Left hindlimb (tissue), 1 donor: ENCODE results near the gene FOXC2.
"Not testable (repeated sequence)": the region's sequence is repeated elsewhere in the genome, so short reads cannot be mapped to it uniquely, and the experiment has no call there.

Experiments
- DNase-seq: peaks from one replicate; pipeline ENCODE4 v3.0.0-alpha.2; 2018

Gene FOXC2

DNA sequence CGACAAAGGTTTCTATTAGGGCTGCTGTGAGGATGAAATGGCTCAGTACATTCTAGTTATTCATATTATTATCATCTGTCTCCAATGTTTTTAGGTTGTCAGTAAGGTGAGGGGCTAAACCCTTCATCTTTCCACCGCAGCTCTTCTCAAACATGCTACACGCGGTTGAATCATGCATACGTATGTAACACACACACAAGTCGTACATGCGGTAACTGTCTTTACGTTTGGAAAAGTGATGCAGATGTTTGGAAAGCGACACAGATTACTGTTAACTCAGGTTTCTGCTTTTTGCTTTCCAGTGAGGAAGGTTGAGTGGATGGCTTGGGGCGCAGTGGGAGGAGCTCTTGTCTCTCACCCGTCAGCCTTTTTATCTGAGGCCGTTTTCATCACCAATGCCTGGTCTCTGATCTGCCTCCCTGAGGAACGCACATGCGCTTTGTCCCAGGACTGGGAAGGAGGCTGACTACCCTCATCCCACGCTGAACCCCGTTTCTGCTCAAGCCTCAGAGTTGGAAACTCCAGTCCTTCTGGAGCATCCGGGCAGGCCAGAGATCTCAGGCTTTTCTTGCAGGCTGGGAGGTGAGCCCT is 8.6 kb downstream of the FOXC2 start:
- DNase-seq: no peak

DNA sequence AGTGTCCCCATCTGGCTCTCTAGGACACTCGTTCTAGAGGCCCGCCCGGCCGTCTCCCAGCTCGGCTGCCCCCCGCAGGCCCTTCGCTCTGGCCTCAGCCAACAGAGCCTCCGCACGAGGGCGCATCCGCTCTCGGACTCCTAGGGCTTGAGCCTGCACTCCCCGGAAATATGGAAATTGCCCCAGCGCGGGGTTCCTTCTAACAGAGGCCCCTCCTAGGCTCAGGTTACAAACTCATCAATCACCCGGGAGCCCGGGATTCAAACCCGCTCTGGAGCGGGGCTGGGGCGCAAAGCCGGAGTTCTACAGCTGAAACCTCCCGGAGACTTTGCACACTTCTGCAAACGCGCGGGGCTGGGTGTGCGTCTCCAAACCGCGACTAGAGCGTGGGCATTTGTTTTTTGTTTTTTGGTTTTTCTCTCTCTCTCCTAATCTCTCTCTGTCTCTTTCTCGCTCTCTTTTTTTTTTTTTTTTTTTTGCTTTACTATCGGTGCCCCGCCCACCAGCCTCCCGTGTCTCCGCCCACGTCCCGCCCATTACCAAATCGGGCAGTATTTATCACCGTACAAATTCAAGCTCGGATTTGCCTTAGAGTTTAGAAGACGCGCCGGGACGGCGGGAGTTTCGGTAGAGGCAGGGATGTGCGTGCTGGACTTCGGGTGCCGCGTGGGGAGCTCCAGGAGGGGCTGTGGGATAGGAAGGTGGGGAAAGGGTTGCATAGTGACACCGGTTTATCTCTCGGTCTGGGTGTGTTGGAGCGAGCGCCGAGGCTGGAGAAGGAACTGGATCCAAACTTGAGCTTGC is 9.3 kb downstream of the FOXC2 start:
- DNase-seq: peak; percentile 81

DNA sequence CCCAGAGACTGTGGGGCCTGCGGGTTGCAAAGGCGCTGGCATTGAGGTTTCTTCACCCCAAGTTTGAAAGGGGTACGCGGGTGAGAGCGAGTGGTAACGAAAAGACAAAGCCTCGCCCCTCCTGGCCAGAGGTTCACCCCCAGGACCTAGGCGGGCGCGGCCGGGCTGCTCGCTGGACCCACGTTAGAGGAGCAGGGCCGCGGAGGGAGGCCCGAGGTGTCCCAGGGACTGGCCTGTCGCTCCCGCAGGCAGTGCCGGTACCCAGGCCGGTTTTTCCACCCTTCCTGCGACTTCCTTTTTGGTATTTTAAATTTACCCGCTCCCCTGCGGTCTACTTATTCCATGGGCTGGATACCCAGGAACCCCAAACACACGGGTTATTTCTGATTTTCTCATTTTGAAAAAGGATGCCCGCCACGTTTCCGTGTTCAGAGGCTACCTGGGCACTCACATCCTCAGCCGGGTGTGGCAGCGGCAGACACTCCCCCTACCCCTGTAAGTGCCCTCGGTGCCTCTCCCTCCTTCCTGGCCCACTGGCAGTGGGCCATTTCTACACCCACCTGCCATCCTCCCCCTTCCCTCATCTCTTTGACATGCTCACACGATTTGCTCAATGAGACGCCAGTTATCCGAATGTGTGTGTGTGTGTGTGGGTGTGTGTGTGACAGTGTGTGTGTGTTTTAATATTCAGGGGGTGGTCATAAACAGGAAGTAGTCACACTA is 10.1 kb downstream of the FOXC2 start:
- DNase-seq: no peak

DNA sequence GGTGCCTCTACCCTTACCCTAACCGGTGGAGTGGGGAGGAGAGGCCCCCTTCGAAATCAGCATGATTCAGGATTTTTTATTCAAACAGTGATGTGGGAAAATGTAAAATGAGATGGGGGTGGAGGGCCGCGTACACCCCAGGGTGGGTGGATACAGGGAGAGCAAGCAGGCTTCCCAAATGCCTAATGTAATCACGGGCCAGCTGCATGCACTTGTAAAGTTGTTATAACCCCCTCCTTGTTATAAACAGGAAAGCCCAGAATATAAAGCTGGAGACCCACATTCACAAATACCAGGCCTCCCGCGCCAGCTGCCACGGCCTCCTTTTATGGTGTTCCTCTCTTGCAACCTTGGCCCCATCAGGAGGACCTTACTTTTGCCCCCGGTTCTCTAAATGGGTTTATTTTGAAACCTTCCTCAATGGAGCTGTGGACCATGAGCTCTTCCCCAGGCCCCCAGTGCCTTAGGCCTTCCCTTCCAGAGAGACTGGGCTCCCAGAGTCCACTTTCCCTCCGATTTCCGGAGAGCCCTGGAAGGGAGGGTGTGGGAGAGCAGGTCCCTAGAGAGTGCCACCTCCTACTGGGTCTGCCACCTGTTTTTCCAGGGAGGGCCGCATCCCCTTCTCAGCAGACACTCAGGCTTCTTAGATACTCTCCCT is 10.8 kb downstream of the FOXC2 start:
- no peak for DNase-seq

DNA sequence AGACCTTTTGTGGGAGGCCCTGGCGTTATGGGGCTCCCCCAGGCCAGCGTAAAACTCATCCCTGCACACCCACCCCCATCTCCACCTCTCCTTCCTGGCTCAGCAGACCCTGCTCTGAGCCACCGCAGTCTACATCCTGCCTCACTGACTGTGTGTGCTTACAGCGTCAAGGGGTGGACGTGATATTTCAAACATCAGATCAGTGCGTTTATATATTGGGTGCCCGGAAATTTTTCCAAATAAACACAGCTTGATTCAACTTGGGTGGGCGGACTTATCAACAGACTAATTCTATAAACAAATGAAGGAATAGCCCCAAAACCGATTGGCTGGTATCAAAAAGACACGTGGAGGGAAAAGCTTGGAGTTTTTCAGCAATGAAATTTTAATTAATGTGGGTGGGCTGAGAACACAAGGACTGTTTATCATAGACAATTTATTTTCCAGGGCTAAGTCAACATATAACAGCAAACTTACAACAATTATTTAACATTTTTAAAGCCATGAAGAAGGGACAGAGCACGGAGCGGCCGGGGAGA is 11.5 kb downstream of the FOXC2 start, which contains the start of gene FOXL1:
Gene FOXL1 (plus strand): TSS at position 489 of the 539 bp plus-strand sequence. CDS start 175 bp downstream, outside the sequence.
- no peak for DNase-seq

DNA sequence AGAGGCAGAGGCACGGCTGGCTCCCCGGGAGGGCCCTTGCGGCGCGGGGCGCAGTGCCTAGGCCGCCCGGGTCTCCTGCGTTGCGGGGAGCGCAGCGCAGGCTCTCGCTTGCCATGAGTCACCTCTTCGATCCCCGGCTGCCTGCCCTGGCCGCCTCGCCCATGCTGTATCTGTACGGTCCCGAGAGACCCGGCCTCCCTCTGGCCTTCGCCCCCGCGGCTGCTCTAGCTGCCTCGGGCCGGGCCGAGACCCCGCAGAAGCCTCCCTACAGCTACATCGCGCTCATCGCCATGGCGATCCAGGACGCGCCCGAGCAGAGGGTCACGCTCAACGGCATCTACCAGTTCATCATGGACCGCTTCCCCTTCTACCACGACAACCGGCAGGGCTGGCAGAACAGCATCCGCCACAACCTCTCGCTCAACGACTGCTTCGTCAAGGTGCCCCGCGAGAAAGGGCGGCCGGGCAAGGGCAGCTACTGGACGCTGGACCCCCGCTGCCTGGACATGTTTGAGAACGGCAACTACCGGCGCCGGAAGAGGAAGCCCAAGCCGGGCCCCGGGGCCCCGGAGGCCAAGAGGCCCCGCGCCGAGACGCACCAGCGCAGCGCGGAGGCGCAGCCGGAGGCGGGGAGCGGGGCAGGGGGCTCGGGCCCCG is 12.1 kb downstream of the FOXC2 start:
- DNase-seq: no peak

DNA sequence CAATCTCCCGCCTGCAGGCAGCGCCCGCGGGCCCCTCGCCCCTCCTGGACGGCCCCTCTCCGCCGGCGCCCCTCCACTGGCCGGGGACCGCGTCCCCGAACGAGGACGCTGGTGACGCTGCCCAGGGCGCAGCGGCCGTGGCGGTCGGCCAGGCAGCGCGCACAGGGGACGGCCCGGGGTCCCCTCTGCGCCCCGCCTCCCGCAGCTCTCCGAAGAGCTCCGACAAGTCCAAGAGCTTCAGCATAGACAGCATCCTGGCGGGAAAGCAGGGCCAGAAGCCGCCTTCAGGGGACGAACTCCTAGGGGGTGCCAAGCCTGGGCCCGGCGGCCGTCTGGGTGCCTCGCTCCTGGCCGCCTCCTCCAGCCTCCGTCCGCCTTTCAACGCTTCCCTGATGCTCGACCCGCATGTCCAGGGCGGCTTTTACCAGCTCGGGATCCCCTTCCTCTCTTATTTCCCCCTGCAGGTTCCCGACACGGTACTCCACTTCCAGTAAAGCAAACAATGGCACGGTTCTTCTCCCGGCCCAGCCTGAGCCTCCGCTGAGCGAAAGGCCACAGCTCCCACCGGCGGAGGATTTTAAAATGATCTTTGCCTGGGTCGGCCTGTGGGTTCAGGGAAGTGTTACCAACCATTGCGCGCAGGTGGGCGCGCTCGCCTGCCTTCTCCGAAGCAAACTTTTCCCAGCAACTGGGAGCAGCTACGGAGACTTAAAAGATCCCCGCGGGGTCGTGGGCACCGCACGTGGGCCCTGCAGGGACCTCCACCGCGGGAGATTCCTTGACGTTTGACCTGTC is 12.8 kb downstream of the FOXC2 start:
- no peak for DNase-seq

DNA sequence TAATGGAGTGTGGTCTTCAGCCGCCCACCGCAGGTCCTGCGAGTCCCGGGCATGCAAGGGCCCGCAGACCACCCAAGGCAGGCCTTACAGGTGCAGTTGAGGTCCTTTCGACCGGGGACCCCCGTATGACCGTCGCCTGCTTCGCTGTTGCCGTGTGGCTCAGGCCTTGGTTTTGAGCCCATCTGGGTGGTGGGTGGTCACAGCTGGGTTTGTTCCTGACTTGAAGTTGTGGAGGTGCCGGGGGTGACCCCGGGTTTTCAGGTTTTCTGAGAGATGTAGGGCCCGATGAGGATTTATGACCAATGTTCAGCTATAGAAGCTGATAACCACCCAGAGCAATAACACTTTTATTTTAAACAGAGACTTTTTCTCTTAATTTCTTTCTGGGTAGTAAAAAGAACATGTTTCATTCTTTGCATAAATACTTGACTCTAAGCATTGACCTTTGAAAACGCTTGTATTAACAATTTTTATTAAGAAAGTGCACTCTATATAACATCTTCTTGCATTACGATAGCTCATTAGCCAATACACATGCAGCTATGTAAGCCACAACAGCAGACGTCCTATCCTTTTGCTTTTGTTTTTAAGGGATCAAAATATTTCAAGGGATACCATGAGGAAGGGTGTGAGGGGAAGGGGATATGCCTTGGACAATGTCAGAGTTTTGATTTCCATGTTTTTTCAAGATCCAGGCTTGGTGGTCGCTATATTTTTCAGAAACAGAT is 13.6 kb downstream of the FOXC2 start:
- no peak for DNase-seq

DNA sequence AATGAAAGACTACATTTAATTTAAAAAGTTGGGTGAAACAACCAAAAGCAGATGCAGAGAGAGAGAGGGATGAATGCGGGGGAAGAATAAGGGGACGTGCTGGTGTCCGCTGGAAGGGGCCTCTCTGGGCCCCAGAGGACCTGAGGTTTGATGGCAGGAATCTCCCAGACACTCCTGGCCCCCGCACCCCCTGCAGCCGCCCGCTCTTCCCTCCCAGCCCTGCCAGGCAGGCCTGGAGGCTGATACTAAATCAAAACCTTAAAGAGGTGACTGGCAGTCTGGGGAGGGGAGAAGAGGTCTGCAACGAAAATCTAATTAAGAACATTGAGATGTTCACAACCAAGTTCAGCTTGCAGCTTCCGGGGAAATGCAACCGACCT is 14.2 kb downstream of the FOXC2 start:
- no peak for DNase-seq

DNA sequence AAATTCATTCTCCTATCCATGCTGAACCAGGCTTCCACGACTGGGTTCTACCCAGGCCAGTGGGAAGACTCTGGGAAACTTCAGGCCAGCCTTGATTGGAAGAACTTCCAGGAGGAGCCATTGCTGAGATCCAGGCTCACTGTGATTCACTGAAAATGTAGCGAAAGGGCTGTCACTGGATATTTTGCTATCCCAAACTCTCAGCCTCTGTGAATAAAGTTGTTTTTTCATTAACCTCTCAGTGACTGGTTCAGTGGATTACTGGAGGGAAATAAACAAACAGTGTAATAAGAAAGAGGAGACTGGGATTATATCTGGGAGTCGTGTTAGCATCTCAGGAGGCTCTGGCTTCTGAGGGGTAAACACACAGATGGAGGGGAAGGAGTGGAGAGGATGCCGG is 14.8 kb downstream of the FOXC2 start:
- no peak for DNase-seq

DNA sequence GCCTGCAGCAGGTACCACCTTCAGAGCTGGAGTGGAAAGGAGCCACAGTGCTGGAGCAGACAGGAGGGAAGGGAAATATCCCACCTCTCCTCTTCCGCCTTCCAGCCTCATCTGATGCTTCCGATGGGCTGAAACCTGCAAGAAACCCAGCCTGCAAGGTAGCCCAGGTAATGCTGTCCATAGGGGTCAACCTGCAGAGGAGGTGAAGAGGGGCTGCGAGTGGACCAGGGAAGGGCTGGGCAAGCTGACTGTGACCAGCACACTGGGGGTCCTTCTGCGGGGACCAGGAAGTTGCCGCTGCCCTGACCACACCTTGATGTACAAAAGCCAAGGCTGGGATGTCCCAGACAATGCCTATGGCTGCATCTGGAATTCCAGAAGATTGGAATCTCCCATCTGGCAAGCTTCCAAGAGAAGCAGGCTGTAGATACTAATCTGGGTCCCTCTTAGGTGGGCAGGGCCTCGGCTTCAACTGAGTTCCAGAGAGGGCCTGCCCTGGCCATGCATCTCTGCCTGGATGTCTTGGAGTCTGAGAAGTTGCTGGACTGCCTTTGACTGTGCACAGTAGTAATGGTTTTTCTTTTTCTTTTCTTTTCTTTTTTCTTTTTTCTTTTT is 17.5 kb downstream of the FOXC2 start:
- no peak for DNase-seq

DNA sequence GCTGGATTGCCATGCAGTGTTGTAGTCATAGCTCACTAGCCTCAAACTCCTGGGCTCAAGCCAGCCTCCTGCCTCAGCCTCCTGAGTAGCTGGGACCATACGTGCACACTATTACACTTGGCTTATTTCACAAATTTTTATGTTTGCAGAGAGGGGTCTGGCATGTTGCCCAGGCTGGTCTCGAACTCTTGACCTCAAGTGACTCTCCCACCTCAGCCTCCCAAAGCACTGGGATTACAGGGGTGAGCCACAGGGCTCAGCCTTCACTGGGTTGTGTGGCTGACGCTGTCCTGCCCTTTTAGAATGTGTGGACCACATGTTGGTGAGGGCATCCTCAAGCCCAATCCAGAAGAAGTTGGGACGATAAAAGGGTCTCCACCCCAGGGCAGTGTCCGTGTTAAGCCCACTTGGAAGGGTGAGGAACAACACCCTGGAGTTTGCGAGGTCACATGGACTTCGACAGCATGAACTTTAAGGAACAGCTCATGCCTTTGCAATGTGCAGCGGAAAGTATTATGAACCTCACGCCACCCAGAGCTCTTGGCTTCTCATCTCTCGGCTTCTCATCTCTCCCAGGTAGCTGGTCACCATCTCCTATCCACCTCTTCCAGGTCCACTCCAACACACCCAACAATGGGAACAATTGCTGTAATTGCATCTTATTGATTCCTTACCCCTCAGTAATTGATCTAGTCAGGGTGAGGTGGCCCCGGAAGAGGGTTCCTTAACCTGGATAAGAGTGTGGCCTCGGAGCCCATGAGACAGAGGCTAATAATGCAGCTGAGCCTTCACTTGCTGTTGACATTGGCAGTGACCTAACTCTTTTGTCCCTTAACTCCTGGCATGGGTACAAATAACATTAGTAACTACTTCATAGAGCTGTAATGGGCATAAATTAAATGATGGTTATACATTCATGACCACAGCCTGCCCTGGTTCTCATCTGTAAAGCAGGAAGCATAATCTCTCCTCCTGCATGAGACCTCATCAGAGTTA is 18.4 kb downstream of the FOXC2 start:
- no peak for DNase-seq

DNA sequence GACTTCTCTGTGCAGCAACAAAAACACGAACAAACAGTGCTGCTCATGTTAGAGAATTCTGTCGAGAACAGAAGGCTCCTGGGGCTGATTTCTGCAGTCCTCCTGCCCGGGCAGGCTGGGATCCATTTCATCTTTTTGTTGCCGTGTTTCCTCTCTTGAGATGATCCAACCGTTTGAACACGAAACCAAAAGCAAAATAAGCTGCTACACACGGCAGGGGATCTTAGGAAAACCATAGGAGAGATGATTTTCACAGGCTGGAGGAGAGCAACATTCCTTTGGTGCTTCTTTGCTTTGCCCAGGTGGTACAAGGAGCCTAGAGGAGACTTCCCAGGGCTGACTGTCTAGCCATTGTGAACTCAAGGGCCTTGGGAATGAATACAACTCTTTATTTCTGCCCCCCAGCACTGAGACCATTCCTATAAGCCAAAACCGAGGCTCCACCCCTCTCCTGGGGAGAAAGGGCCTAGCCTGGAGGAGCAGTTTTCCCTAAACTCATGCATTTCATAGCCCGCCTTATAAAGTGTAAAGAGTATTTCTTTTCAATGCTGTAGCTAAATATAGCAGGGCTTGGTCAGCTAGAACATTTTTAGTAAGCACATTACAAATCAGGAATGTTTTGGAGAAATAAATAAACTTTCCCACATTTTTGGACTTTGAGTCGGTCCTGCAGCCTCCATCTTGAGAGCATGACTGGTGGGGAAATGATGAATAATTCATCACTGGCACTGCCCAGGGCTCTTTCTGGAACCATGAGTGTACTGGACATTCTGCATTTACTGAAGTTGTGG is 19.4 kb downstream of the FOXC2 start:
- no peak for DNase-seq

DNA sequence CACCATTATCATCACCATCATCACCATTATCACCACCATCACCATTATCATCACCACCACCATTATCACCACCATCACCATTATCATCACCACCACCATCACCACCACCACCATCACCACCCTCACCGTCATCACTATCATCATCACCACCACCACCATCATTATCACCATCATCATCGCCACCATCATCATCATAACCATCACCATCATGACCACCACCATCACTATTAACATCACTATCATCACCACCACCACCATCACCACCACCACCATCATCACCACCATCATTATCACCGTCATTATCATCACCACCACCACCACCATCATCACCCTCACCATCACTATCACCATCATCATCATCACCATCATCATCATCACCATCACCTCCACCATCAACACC is 20.9 kb downstream of the FOXC2 start:
- DNase-seq: no peak

DNA sequence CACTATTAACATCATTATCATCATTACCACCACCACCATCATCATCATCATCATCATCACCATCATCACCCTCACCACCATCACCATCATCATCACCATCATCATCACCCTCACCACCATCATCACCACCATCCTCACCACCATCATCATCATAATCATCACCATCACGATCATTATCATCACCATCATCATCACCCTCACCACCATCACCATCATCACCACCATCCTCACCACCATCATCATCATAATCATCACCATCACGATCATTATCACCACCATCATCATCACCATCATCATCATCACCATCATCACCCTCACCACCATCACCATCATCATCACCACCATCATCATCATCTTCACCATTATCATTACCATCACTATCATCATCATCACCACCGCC is 21.3 kb downstream of the FOXC2 start:
- not testable (repeated sequence) for DNase-seq

DNA sequence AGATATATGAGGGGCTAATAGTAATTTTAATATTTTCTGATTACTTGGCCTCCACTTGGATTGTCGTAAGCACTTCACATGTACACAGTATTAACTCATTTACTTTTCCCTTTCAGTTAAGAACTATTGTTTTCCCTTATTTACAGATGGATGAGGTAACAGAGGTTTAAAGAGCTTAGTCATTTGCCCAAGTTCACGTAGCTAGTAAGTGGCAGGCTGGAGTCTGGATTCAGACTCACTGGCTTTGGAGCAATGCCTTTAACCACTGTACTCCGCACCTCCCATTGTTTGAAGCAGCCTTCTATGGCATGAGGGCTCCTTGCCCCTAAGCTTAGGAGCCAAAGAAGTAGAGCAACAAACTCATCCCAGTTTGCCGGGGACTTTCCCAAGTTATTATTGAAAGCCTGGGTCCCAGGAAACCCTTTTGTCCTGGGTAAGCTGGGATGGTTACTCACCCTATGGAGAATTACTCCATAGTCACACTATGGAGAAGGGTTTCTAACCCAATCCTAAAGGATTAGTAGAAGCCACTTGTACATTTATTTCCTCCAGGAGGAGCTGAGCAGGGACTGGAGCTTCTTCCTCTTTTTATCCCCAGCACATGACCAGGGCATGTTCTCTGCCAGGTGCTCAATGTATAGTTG is 24.0 kb downstream of the FOXC2 start:
- DNase-seq: no peak

DNA sequence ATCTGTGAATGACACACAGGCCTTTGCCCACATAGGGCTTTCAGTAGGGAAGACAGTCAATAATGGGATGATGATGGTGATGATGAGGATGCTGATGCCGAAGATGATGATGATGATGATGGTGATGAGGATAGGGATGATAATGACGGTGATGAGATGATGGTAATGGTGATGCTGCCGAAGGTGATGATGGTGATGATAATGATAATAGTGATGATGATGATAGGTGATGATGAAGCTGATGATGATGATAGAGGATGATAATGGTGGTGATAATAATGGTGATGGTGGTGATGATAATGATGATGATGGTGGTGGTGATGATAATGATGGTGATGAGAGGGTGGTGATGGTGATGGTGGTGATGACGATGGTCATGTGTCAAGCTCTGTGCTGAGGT is 24.6 kb downstream of the FOXC2 start:
- no peak for DNase-seq
